ENCODE results near the gene TTC24. TPM values are rescaled to one million over a fixed set of nuclear protein-coding genes. Genes with fewer than 3 reads are reported as not detected.

Gene TTC24
- polyA plus RNA-seq, 1 of the 3 experiments (the other 2 are of a cell fraction) = not detected

DNA sequence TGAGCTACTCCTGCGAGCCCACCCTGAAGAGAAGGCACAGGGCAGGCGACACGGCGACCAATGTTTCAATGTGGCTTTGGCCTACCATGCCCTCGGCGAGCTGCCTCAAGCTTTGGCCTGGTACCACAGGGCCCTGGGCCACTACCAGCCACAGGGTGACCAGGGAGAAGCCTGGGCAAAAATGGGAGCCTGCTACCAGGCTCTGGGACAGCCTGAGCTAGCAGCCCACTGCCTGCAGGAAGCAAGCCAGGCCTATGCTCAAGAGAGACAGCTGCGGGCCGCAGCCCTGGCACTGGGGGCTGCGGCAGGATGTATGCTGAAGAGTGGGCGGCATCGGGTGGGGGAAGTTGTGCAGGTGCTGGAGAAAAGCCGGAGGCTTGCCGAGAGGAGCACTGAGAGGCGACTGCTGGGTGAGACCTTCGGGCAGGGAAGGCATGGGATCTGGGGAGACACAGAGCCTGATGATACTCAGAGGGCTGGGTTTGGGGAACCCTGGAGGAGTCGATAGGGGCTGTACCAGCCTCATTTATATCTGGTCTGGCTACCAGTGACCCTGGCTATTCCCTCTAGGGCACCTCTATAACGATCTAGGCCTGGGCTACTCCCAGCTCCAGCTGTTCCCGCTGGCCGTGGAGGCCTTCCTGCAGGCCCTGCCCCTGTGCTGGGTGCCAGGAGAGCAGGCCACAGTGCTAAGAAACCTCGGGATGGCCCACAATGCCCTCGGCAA lies 2.3 kb downstream of the TTC24 start:
- Histone ChIP-seq H3K9ac (no peak overlapping the region), H3K9me2 (no peaks in the 10 kb centered on the region), H3K36me3 (replicated peaks in 1 of 2; ENCODE audit: control insufficient read depth in 1 of 2, insufficient read depth in 2 of 2, low read length in 1 of 2) (no peaks in the 10 kb centered on the region), H3K79me2 (ENCODE audit: insufficient read depth) (no peaks in the 10 kb centered on the region), H3K4me1 (ENCODE audit: control insufficient read depth in 1 of 2, insufficient read depth in 2 of 2, low read depth in 1 of 2, low read length in 1 of 2) (no peaks in the 10 kb centered on the region; a peak in 1 of 4 replicates), H3F3A (replicated peaks; ENCODE audit: insufficient read depth) (no peaks in the 10 kb centered on the region), H3K27ac (ENCODE audit: low read depth in 2 of 2, low read length in 1 of 2) (no peak overlapping the region), H3K4me3 (ENCODE audit: low read depth in 2 of 2, low read length in 1 of 2) (no peak overlapping the region), H3K27me3 (ENCODE audit: insufficient read depth) (no peaks in the 10 kb centered on the region), H4K20me1 (ENCODE audit: insufficient read depth) (no peaks in the 10 kb centered on the region), H2AFZ (ENCODE audit: low read depth) (no peak overlapping the region), H3K9me3 (no peaks in the 10 kb centered on the region), H3K4me2 (no peak overlapping the region)
- 82% methylated on average over 14 of the region's 21 CpGs for WGBS (ENCODE audit: low lambda C conversion rate)
- ChIA-PET POLR2A (interaction anchor here (0.8 to 2.6 kb wide), 2 partner anchors 10 kb away, joined by 3 to 10 read pairs; partner anchors contain the start of gene NAXE), CTCF (interaction anchor here (0.6 to 11.1 kb wide), 18 partner anchors 12 to 198 kb away, joined by 3 to 104 read pairs (median 4); partner anchors contain the start of genes GPATCH4 and NAXE)
- no peak for DNase-seq
- TF ChIP-seq, protein P1, sequence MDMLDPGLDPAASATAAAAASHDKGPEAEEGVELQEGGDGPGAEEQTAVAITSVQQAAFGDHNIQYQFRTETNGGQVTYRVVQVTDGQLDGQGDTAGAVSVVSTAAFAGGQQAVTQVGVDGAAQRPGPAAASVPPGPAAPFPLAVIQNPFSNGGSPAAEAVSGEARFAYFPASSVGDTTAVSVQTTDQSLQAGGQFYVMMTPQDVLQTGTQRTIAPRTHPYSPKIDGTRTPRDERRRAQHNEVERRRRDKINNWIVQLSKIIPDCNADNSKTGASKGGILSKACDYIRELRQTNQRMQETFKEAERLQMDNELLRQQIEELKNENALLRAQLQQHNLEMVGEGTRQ (IDR thresholded peaks at IDR 0.05; ENCODE audit: borderline replicate concordance, low read depth, low read length) = no peak

- no peaks in the 10 kb centered on the region; a peak in 1 of 4 replicates for H3K4me1 ChIP-seq (ENCODE audit: control insufficient read depth in 1 of 2, insufficient read depth in 2 of 2, low read depth in 1 of 2, low read length in 1 of 2)
- no peaks in the 10 kb centered on the region for H3K9me2 ChIP-seq
- no peaks in the 10 kb centered on the region for H3F3A ChIP-seq (replicated peaks; ENCODE audit: insufficient read depth)
- TF ChIP-seq, protein P2, sequence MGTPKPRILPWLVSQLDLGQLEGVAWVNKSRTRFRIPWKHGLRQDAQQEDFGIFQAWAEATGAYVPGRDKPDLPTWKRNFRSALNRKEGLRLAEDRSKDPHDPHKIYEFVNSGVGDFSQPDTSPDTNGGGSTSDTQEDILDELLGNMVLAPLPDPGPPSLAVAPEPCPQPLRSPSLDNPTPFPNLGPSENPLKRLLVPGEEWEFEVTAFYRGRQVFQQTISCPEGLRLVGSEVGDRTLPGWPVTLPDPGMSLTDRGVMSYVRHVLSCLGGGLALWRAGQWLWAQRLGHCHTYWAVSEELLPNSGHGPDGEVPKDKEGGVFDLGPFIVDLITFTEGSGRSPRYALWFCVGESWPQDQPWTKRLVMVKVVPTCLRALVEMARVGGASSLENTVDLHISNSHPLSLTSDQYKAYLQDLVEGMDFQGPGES (IDR thresholded peaks at IDR 0.05; ENCODE audit: low read depth, low read length) = no peak
- TF ChIP-seq, protein P3, sequence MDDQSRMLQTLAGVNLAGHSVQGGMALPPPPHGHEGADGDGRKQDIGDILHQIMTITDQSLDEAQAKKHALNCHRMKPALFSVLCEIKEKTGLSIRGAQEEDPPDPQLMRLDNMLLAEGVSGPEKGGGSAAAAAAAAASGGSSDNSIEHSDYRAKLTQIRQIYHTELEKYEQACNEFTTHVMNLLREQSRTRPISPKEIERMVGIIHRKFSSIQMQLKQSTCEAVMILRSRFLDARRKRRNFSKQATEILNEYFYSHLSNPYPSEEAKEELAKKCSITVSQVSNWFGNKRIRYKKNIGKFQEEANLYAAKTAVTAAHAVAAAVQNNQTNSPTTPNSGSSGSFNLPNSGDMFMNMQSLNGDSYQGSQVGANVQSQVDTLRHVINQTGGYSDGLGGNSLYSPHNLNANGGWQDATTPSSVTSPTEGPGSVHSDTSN (IDR thresholded peaks at IDR 0.05) = no peak
- H4K20me1 ChIP-seq (ENCODE audit: insufficient read depth) = no peaks in the 10 kb centered on the region
- DNase-seq = no peak
- 63% methylated on average over 6 of the region's 9 CpGs for WGBS (ENCODE audit: low lambda C conversion rate)
- no peak overlapping the region for H3K4me3 ChIP-seq (ENCODE audit: low read depth in 2 of 2, low read length in 1 of 2)
- H3K9me3 ChIP-seq = no peaks in the 10 kb centered on the region
- no peak overlapping the region for H3K9ac ChIP-seq
- no peaks in the 10 kb centered on the region for H3K79me2 ChIP-seq (ENCODE audit: insufficient read depth)
- H2AFZ ChIP-seq (ENCODE audit: low read depth) = no peak overlapping the region
- ChIA-PET POLR2A (interaction anchor here (0.8 kb wide), 1 partner anchor 9 kb away, joined by 3 read pairs; the partner anchor contains the start of gene NAXE), CTCF (interaction anchor here (0.6 to 11.1 kb wide), 13 partner anchors 11 to 198 kb away, joined by 3 to 104 read pairs (median 6); partner anchors contain the start of genes GPATCH4 and NAXE)
- H3K4me2 ChIP-seq = no peak overlapping the region
- no peak overlapping the region for H3K27ac ChIP-seq (ENCODE audit: low read depth in 2 of 2, low read length in 1 of 2)
- no peaks in the 10 kb centered on the region for H3K27me3 ChIP-seq (ENCODE audit: insufficient read depth)
- H3K36me3 ChIP-seq (replicated peaks in 1 of 2; ENCODE audit: control insufficient read depth in 1 of 2, insufficient read depth in 2 of 2, low read length in 1 of 2) = no peaks in the 10 kb centered on the region
Observed at GRCh38 chr1:156582388-156583017, 3.0 kb downstream of the TTC24 start.

Data from SK-N-SH (cell line).